Brain microvascular endothelial cell (primary cell): ENCODE results near the gene CYBB.

Experiments used
- DNase-seq: peaks from one replicate; pipeline ENCODE4 v3.0.0-alpha.2; 2020
- H3K27ac ChIP-seq: fragments of 250-450 bp; sonication (Bioruptor Pico); 2 replicates; pipeline ENCODE4 v1.5.1; 2020; ENCODE audit warnings: mild to moderate bottlenecking, moderate library complexity
- H3K27me3 ChIP-seq: fragments of 250-450 bp; sonication (Bioruptor Pico); replicated peaks from 2 replicates; pipeline ENCODE4 v1.5.1; 2020; ENCODE audit warnings: mild to moderate bottlenecking
- H3K36me3 ChIP-seq: fragments of 250-450 bp; sonication (Bioruptor Pico); replicated peaks from 2 replicates; pipeline ENCODE4 v1.5.1; 2020; ENCODE audit warnings: mild to moderate bottlenecking
- H3K4me3 ChIP-seq: 2 replicates; pipeline ENCODE4 v1.5.1; 2011; ENCODE audit warnings: low read depth, mild to moderate bottlenecking, control low read depth, low read length, moderate library complexity
- in situ Hi-C: cut with HindIII; loops from 2 replicates; pipeline ENCODE4 v1.10.0; 2017; ENCODE audit warnings: low sequenced_read_pairs, low pct_ligation_motif_present
- TF ChIP-seq, protein P1 (sequence below): IDR thresholded peaks from 2 replicates; pipeline ENCODE4 v1.5.1; 2011; ENCODE audit warnings: low read depth, mild to moderate bottlenecking, moderate library complexity, low read length, control low read depth, inconsistent platforms; ENCODE audit errors: missing control alignments

Gene CYBB

DNA sequence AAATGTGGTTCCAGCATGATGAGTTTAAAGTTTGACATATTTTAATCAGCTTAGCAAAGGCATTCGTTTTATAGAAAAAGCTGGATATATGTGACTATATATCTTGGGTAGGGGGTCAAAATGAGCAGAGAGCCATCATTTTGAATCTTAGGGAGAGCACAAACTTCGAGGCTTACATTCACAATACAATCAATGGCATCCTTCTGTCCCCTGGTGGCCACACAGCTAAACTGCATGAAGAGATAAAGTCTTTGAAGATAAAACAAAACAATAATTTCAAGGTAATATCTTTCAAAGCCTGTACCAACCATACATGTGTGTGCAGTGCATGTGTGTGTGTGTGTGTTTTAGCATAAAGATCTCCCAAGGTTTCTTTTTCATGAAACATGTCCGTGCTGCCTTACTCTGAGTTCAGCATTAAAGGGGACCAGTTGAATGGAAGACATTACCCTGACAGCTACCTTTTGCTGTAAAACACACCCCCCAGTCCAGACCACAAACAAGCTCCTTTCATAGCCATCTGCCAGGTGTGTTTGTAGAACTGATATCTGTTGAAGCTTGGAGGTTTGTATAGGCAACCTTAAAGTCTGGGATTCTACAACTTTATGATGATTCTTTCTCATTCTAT, 45.5 kb downstream of the CYBB start:
- TF ChIP-seq, protein P1, sequence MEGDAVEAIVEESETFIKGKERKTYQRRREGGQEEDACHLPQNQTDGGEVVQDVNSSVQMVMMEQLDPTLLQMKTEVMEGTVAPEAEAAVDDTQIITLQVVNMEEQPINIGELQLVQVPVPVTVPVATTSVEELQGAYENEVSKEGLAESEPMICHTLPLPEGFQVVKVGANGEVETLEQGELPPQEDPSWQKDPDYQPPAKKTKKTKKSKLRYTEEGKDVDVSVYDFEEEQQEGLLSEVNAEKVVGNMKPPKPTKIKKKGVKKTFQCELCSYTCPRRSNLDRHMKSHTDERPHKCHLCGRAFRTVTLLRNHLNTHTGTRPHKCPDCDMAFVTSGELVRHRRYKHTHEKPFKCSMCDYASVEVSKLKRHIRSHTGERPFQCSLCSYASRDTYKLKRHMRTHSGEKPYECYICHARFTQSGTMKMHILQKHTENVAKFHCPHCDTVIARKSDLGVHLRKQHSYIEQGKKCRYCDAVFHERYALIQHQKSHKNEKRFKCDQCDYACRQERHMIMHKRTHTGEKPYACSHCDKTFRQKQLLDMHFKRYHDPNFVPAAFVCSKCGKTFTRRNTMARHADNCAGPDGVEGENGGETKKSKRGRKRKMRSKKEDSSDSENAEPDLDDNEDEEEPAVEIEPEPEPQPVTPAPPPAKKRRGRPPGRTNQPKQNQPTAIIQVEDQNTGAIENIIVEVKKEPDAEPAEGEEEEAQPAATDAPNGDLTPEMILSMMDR: peak; percentile 85
- in situ Hi-C loops: no loop called here
- H3K27me3 ChIP-seq: no peaks in the 10 kb centered on the region
- H3K4me3 ChIP-seq: no peak overlapping the region
- no peak overlapping the region for H3K27ac ChIP-seq
- peak; percentile 35 for DNase-seq
- H3K36me3 ChIP-seq: no peaks in the 10 kb centered on the region

DNA sequence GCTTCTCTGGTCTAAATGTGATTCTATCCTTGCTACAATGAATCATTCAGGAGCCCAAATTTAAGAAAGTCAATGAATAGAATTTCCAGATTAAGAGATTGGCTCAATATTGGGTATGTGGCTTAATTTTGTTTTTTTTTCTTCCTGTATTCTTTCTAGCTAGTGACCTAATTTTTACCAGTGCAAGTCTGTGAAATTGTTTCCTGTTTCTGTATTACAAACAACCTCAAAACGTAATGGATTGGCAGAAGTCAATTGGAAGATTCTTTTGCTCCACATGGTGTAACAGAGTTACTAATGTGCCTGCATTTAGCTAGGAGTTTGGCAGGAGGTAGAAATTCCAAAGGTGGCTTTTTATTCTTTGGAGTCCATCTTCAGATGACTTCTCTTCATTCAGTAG, 49.9 kb downstream of the CYBB start:
- Histone ChIP-seq H3K36me3 (no peaks in the 10 kb centered on the region), H3K27me3 (no peaks in the 10 kb centered on the region), H3K4me3 (no peak overlapping the region), H3K27ac (no peak overlapping the region)
- no peak for DNase-seq
- in situ Hi-C loops: no loop called here
- TF ChIP-seq, protein P1: no peak

DNA sequence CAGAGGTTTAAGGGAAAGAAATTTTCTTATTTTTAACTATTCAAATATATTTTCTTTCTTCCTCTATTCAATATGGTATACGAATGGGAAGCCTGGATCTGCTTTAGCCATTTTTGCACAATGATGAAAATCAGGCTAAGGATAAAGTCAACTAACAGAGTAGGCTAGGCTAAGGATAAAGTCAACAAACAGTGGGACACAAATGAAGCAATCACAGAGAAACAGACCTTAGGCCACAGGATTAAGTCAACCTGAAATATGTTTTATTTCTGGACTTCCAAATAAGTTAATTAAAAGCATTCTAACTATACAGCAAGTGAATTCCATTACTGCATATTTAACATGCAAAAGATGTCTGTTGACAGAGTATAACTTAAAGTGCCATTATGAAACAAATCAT, 50.5 kb downstream of the CYBB start:
- TF ChIP-seq, protein P1: no peak
- DNase-seq: no peak
- no peaks in the 10 kb centered on the region for H3K36me3 ChIP-seq
- H3K27ac ChIP-seq: no peak overlapping the region
- in situ Hi-C loops: no loop called here
- H3K4me3 ChIP-seq: no peak overlapping the region
- H3K27me3 ChIP-seq: no peaks in the 10 kb centered on the region

DNA sequence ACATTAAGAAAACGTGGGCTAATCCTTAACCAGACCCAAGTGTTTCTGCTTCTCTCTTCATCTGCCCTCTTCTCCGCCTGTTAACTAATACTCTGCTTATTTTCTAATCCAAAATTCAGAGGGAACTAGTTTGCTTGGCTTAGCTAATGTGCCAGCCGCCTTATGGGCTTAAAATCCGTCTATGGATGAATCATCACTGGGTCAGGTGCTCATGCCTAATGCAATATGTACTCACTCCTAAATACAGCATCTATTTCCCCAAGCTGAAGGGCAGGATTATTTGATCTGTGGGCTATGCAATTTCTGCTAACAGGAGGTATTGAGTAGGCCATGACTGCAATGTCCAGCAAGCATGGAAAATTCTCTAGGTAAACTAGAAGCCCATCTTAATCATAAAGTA, 55.1 kb downstream of the CYBB start:
- no peaks in the 10 kb centered on the region for H3K27me3 ChIP-seq
- H3K36me3 ChIP-seq: no peaks in the 10 kb centered on the region
- H3K4me3 ChIP-seq: no peak overlapping the region
- in situ Hi-C loops: no loop called here
- H3K27ac ChIP-seq: no peak overlapping the region
- TF ChIP-seq, protein P1: no peak
- DNase-seq: no peak

DNA sequence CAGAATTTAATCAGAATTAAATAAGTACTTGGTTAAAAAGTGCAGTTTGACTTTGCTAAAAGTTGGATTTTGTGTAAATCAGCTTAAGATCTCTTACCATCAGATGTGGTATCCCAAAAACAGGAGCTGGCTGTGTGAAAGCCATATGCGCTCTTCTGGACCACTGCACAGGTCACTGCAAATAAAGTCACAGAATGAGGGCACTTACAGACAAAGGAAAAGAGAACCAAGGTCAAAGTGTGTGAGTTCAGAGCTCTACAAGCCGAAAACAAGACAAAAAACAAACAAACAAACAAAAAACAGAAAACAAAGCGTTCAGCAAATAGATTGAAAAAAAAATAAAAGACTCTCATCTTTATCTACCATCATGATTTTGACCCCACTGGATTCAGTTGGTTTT, 61.1 kb downstream of the CYBB start:
- TF ChIP-seq, protein P1: no peak
- DNase-seq: no peak
- no peaks in the 10 kb centered on the region for H3K27me3 ChIP-seq
- in situ Hi-C loops: no loop called here
- no peak overlapping the region for H3K4me3 ChIP-seq
- no peaks in the 10 kb centered on the region for H3K36me3 ChIP-seq
- H3K27ac ChIP-seq: no peak overlapping the region

DNA sequence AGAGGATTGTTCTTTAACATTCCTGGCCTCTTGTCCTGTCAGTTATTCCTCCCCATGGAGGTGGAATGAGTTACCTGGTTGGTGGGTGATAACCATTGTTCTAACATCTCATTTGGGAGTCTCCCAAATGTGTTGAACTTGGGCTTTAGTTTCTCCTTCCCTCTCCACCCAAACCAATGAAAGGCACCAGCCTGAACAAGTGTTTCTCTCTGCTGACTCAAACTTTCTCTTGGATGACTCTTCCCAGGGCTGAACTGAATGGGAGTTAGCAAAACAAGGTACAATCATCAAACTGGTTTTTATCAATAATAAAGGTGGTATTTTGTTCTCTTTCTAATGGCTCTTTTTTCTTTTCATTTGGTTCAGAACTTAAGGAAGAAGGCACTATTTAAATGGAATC, 64.8 kb downstream of the CYBB start:
- DNase-seq: no peak
- H3K36me3 ChIP-seq: no peaks in the 10 kb centered on the region
- TF ChIP-seq, protein P1: no peak
- in situ Hi-C loops: no loop called here
- H3K27me3 ChIP-seq: no peaks in the 10 kb centered on the region
- no peak overlapping the region for H3K27ac ChIP-seq
- H3K4me3 ChIP-seq: no peak overlapping the region
